ENCODE measurements around the gene PTPRR.

PTPRR gene

GRCh38 chr12:70590051-70590450 lies 330.5 kb downstream of the PTPRR start:
- DNase-seq, result peak; percentile 46
